Sigmoid colon (tissue), 4 donors: ENCODE results near the gene ITGA7.

Experiments used
- CTCF ChIP-seq, 4 experiments: fragments of 450-650 bp in 3 of 4; fragments of 200-600 bp in 1 of 4; IDR thresholded peaks; one replicate each; pipeline ENCODE4 v1.5.1; 2016 to 2019; ENCODE audit warnings: antibody characterized with exemption in 4 of 4, mild to moderate bottlenecking in 3 of 4, moderate library complexity in 2 of 4
- POLR2A ChIP-seq, 2 donors: fragments of 450-650 bp; IDR thresholded peaks; one replicate each; pipeline ENCODE4 v1.6.1; 2016; ENCODE audit warnings: antibody characterized with exemption in 2 of 2, mild to moderate bottlenecking in 2 of 2, moderate library complexity in 2 of 2
- POLR2AphosphoS5 ChIP-seq, 4 donors: sonication (generic); formaldehyde crosslinking; IDR thresholded peaks; one replicate each; pipeline ENCODE4 v1.6.1; 2017; ENCODE audit warnings: antibody characterized with exemption in 4 of 4

GRCh38 chr12:55687746-55688145, 20.0 kb downstream of the ITGA7 start:
- no peak for TF ChIP-seq POLR2AphosphoS5 (IDR thresholded peaks at IDR 0.05)
- no peak for TF ChIP-seq CTCF (IDR thresholded peaks at IDR 0.05)
- TF ChIP-seq POLR2A (IDR thresholded peaks at IDR 0.05) = no peak
